Brain microvascular endothelial cell (primary cell): ENCODE data around the gene GPR68.
"Not testable (repeated sequence)": the region's sequence is repeated elsewhere in the genome, so short reads cannot be mapped to it uniquely, and the experiment has no call there.

Experiments
- DNase-seq: peaks from one replicate; pipeline ENCODE4 v3.0.0-alpha.2; 2020
- H3K27ac ChIP-seq: fragments of 250-450 bp; sonication (Bioruptor Pico); 2 replicates; pipeline ENCODE4 v1.5.1; 2020; ENCODE audit warnings: mild to moderate bottlenecking, moderate library complexity
- H3K27me3 ChIP-seq: fragments of 250-450 bp; sonication (Bioruptor Pico); replicated peaks from 2 replicates; pipeline ENCODE4 v1.5.1; 2020; ENCODE audit warnings: mild to moderate bottlenecking
- H3K36me3 ChIP-seq: fragments of 250-450 bp; sonication (Bioruptor Pico); replicated peaks from 2 replicates; pipeline ENCODE4 v1.5.1; 2020; ENCODE audit warnings: mild to moderate bottlenecking
- H3K4me3 ChIP-seq: 2 replicates; pipeline ENCODE4 v1.5.1; 2011; ENCODE audit warnings: low read depth, mild to moderate bottlenecking, control low read depth, low read length, moderate library complexity
- in situ Hi-C: cut with HindIII; loops from 2 replicates; pipeline ENCODE4 v1.10.0; 2017; ENCODE audit warnings: low sequenced_read_pairs, low pct_ligation_motif_present
- TF ChIP-seq, protein P1 (sequence below): IDR thresholded peaks from 2 replicates; pipeline ENCODE4 v1.5.1; 2011; ENCODE audit warnings: low read depth, mild to moderate bottlenecking, moderate library complexity, low read length, control low read depth, inconsistent platforms; ENCODE audit errors: missing control alignments

GPR68 gene

DNA sequence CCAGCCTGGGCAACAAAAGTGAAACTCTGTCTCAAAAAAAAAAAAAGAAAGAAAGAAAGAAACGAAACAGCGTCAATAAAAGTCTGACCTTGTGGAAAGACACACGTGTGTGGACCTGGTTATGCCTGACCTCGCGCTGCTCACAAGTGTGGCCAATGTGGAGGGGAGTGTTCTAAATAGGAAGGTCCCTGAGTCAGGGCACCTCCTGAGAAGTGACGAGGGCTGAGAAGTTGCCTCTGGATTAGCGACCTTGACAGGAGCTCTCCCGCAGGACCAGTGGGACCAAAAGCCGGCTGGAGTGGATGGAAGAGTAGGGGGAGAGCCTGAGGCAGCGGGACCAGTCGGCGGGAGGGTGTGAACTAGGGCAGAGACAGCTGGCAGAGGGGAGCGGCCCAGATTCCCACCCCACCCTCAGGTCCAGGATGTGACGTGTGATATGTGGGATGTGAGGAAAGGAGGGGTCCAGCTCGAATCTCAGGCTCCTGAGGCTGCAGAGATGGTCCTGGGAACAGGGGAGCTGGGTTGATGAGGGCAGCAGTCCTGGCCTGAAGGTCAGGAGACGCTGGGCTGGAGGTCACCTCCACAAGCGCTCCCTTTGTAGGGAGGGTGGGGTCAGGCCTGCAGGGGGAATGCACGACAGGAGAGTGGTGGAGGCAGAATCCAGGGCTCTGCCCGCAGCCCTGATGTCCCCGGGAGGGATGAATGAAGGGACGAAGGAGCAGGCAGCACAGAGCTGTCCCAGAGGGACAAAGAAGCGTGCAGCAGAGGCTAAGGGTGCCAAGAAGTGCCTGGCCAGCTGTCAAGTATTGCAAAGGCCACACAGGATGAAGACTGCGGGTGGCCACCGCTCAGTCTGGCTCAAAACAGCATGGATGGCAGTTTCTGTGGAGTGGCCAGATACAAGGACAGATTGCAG is 24.8 kb upstream of the GPR68 start:
- no peak overlapping the region for H3K4me3 ChIP-seq
- H3K36me3 ChIP-seq, result no peaks in the 10 kb centered on the region
- H3K27me3 ChIP-seq, result peaks cover 2% of the 10 kb centered on the region
- in situ Hi-C loops, result no loop called here
- TF ChIP-seq, protein P1, sequence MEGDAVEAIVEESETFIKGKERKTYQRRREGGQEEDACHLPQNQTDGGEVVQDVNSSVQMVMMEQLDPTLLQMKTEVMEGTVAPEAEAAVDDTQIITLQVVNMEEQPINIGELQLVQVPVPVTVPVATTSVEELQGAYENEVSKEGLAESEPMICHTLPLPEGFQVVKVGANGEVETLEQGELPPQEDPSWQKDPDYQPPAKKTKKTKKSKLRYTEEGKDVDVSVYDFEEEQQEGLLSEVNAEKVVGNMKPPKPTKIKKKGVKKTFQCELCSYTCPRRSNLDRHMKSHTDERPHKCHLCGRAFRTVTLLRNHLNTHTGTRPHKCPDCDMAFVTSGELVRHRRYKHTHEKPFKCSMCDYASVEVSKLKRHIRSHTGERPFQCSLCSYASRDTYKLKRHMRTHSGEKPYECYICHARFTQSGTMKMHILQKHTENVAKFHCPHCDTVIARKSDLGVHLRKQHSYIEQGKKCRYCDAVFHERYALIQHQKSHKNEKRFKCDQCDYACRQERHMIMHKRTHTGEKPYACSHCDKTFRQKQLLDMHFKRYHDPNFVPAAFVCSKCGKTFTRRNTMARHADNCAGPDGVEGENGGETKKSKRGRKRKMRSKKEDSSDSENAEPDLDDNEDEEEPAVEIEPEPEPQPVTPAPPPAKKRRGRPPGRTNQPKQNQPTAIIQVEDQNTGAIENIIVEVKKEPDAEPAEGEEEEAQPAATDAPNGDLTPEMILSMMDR, result no peak
- no peak overlapping the region for H3K27ac ChIP-seq
- no peak for DNase-seq

DNA sequence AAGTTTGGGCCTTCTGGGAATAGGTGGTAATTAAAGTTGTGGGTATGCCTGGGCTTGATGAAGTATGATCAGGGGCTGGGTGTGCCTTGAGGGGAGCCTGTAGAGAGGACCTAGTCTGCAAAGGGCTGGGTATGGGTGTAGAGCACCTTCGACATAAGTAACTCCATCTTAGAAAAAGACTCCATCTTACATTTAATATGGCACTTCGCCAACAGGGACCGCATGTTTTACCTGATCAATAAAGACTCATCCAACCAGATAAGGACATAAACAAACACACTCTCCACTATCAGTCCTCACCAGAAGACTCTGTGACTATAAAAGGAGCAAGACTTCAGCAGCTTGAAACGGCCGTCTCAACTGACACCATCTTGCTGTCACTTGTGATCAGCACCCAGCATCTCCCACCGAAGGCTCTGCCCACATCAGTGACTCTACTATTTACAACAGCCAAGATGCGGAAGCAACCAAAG is 23.5 kb upstream of the GPR68 start:
- in situ Hi-C loops, result no loop called here
- TF ChIP-seq, protein P1, result no peak
- Histone ChIP-seq H3K36me3 (no peaks in the 10 kb centered on the region), H3K27me3 (peaks cover 5% of the 10 kb centered on the region), H3K27ac (no peak overlapping the region), H3K4me3 (no peak overlapping the region)
- no peak for DNase-seq

DNA sequence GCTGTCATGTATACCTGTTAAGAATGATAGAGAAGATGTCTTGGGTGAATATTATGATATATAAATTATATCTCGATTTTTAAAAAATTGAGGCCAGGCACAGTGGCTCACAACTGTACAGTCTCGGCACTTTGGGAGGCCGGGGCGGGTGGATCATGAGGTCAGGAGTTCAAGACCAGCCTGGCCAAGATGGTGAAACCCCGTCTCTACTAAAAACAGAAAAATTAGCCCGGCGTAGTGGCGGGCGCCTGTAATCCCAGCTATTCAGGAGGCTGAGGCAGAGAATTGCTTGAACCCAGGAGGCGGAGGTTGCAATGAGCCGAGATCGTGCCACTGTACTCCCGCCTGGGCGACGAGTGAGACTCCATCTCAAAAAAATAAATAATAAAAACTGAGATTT is 21.8 kb upstream of the GPR68 start:
- in situ Hi-C loops, H3K36me3 ChIP-seq, H3K27me3 ChIP-seq, DNase-seq, H3K4me3 ChIP-seq, H3K27ac ChIP-seq: not testable (repeated sequence)

DNA sequence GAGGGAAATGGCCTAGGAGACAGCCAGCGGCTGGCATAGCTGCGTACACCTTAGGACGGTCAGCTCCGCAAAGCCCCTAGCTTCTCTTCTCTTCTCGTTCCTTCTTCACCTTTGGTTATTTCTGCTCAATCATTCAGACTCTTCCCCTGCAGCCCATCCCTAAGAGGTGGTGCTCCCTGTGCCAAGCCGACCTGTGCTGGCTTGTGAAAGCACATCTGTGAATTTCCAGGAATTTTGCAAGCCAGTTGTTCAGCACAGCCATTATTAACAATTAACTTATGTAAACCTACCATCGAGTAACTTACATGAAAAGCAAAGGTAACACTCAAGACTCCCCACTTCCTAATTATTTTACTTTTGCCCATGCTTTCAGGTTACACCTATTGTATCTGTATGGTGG is 20.9 kb upstream of the GPR68 start:
- Histone ChIP-seq H3K27ac (no peak overlapping the region), H3K36me3 (no peaks in the 10 kb centered on the region), H3K4me3 (no peak overlapping the region), H3K27me3 (peaks cover 5% of the 10 kb centered on the region)
- TF ChIP-seq, protein P1, result no peak
- in situ Hi-C loops, result no loop called here
- DNase-seq, result no peak

DNA sequence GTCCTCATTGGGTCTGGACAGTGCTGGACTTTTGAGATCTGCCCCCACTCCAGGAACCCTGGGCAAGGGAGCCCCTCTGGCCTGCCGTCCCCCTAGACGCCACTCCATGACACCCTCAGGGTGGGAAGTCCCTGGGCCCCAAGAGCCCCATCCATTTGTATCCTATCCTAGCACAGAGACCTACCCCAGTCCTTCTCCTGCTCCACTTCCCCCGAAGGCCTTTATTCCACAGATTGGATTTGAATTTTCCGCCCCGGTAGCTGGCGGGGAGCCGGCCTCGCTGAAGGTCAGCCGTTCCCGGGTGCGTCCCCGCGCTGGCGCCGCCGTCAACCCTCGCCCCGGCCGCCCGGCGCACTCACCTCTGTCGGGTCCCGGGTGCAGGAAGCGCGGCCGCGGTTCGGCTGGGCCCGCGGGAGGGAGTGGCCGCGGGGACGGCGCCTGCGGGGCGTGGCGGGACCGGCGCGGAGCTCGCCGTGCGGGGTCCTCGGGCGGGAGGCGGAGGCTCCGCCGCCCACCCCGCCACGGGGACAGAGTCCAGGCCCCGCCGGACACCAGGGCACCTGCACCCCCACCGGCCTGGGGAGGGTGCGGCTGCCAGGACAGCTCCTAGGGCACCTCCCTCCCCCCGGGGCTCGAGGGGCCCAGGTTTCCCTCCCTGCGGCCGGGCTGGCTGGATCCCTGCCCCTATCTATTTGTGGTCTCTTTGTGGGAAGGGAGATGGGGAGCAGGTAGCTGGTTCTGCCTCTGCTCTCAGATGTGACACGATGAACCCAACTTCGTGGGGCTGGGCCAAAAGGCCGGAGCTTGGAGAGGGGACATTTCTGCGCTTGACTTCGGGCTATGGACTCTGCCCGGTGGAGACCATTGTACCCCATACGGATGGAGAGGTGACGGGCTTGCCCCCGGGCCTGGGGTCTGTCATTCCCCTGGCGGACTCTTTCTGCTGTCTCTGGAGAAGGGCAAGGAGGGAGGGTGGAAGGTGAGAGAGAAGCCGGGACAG is 19.9 kb upstream of the GPR68 start:
- Histone ChIP-seq H3K27me3 (peaks cover 5% of the 10 kb centered on the region), H3K36me3 (no peaks in the 10 kb centered on the region), H3K27ac (no peak overlapping the region), H3K4me3 (peak overlapping the region; percentile 37)
- in situ Hi-C loops, result no loop called here
- no peak for DNase-seq
- TF ChIP-seq, protein P1, result no peak

DNA sequence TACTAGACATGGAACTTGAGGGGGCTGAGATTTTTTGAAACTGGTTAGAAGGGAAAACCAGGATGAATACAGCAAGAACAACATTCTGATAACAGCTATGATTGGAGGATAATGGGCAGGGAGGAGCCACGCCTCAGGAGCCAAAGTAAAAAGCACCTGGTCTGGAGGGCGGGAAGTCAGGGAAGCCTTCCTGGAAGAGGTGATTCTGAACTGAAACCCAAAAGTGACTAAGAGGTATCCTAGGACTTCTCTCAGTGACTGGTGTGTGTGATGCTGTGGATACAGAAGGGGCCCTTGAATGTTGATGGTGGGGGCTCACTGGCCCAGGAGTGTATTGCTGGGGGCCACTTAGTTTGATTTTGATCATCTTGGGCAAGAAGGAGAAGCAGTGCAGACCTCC is 18.8 kb upstream of the GPR68 start:
- Histone ChIP-seq H3K27me3 (peaks cover 5% of the 10 kb centered on the region), H3K36me3 (no peaks in the 10 kb centered on the region), H3K27ac (no peak overlapping the region), H3K4me3 (no peak overlapping the region)
- in situ Hi-C loops, result no loop called here
- TF ChIP-seq, protein P1, result no peak
- DNase-seq, result no peak
